HEK293 (cell line): ENCODE data around the gene ENTPD8.

Experiments
- CTCF ChIA-PET: fragments of 350-600 bp; formaldehyde crosslinking; extraction: SDS; loops from one replicate; lab custom pipeline; 2021; ENCODE audit warnings: antibody characterized with exemption; lab: Yijun Ruan, JAX
- POLR2A ChIA-PET: fragments of 300-600 bp; formaldehyde crosslinking; extraction: SDS; loops from one replicate; lab custom pipeline; 2020; ENCODE audit warnings: antibody characterized with exemption, inconsistent platforms; lab: Yijun Ruan, JAX
- H3K27ac ChIP-seq: fragments of 200-500 bp; sonication (Bioruptor generic); 2 replicates; pipeline ENCODE4 v1.5.1; 2014; ENCODE audit warnings: low read depth, low read length, control low read depth, inconsistent platforms; ENCODE audit errors: extremely low read depth
- H3K36me3 ChIP-seq, 2 experiments: fragments of 200-500 bp in 1 of 2; sonication (Bioruptor generic) in 1 of 2; 1 replicate in 1 of 2; 2 replicates in 1 of 2; pipeline ENCODE4 v1.5.1; 2014 to 2017; ENCODE audit warnings: inconsistent platforms in 2 of 2, low read length in 2 of 2; ENCODE audit not compliant: control insufficient read depth in 2 of 2, insufficient read depth in 1 of 2
- H3K4me1 ChIP-seq: fragments of 200-500 bp; sonication (Bioruptor generic); 2 replicates; pipeline ENCODE4 v1.5.1; 2014; ENCODE audit warnings: mild to moderate bottlenecking, low read length, inconsistent platforms; ENCODE audit not compliant: control insufficient read depth, insufficient read depth
- H3K4me3 ChIP-seq: 2 replicates; pipeline ENCODE4 v1.5.1; 2011; ENCODE audit warnings: low read depth, mild to moderate bottlenecking, control low read depth, low read length, moderate library complexity
- H3K9me3 ChIP-seq: fragments of 200-500 bp; sonication (Bioruptor generic); 2 replicates; pipeline ENCODE4 v1.5.1; 2014; ENCODE audit warnings: low read depth, low read length, inconsistent platforms; ENCODE audit not compliant: control insufficient read depth, insufficient read depth
- ZNF121 ChIP-seq: fragments of 450-650 bp; formaldehyde crosslinking; IDR thresholded peaks from 2 replicates; pipeline ENCODE4 v1.5.1; 2016; ENCODE audit warnings: missing biosample characterization, missing genetic modification characterization
- ZNF324 ChIP-seq: fragments of 450-650 bp; formaldehyde crosslinking; IDR thresholded peaks from 2 replicates; pipeline ENCODE4 v1.5.1; 2016; ENCODE audit warnings: missing biosample characterization, missing genetic modification characterization
- ZNF704 ChIP-seq: fragments of 450-650 bp; formaldehyde crosslinking; IDR thresholded peaks from 2 replicates; pipeline ENCODE4 v1.5.1; 2016; ENCODE audit warnings: missing biosample characterization, missing genetic modification characterization

The ENTPD8 gene

GRCh38 chr9:137385061-137385655, 56.0 kb downstream of the ENTPD8 start:
- POLR2A ChIA-PET, result no interaction called here

More at GRCh38 chr9:137385061-137385655, 56.0 kb downstream of the ENTPD8 start:
- CTCF ChIA-PET, result interaction anchor here (1.0 kb wide), 1 partner anchor 99 kb away, joined by 4 read pairs; no protein-coding TSS in a partner anchor
- no peaks in the 10 kb centered on the region for H3K36me3 ChIP-seq
- no peak overlapping the region for H3K4me3 ChIP-seq
- H3K27ac ChIP-seq, result no peak overlapping the region
- no peaks in the 10 kb centered on the region for H3K4me1 ChIP-seq
- TF ChIP-seq ZNF324 (tag by site-specific recombination), result no peak
- peak; percentile 29; the same call in 1 of the 2 replicates for TF ChIP-seq ZNF121 (tag by site-specific recombination)
- no peak for TF ChIP-seq ZNF704
- H3K9me3 ChIP-seq, result no peaks in the 10 kb centered on the region
